Mesothelial cell of epicardium (in vitro differentiated cells): ENCODE results near the gene FGGY. TPM values are rescaled to one million over a fixed set of nuclear protein-coding genes. Genes with fewer than 3 reads are reported as not detected.

Experiments
- DNase-seq, 2 experiments: peaks; one replicate each; pipeline ENCODE4 v3.0.0; 2021; ENCODE audit warnings: low spot score in 2 of 2; ENCODE audit not compliant: unreplicated experiment in 2 of 2
- H3K27ac Mint-ChIP-seq: 2 replicates; pipeline ENCODE4 v1.8.0; 2021; ENCODE audit warnings: mixed read lengths
- H3K27me3 Mint-ChIP-seq: 2 replicates; pipeline ENCODE4 v1.8.0; 2021; ENCODE audit warnings: low read depth, mixed read lengths
- H3K36me3 Mint-ChIP-seq: 2 replicates; pipeline ENCODE4 v1.8.0; 2021; ENCODE audit warnings: mixed read lengths
- H3K4me1 Mint-ChIP-seq: 2 replicates; pipeline ENCODE4 v1.8.0; 2021; ENCODE audit warnings: mixed read lengths
- H3K4me3 Mint-ChIP-seq: 2 replicates; pipeline ENCODE4 v1.8.0; 2021; ENCODE audit warnings: mild to moderate bottlenecking, moderate library complexity, mixed read lengths
- H3K9me3 Mint-ChIP-seq: 2 replicates; pipeline ENCODE4 v1.8.0; 2021; ENCODE audit warnings: mixed read lengths
- CTCF ChIP-seq: fragments of 200-600 bp; sonication (generic); IDR thresholded peaks from one replicate; pipeline ENCODE4 v1.5.0; 2021; ENCODE audit warnings: antibody characterized with exemption; ENCODE audit not compliant: unreplicated experiment
- total RNA-seq: library from RNA; stranded (reverse); gene quantifications from 3 replicates; pipeline ENCODE4 v1.2.1, GENCODE V29; 2021

FGGY gene
- total RNA-seq, 1 donor from 2014 or later, result 21.8 TPM

GRCh38 chr1:59332983-59333382 is 36.1 kb downstream of the FGGY start:
- Mint-ChIP-seq H3K36me3 (peaks cover 10% of the 10 kb centered on the region), H3K27ac (no peak overlapping the region), H3K4me3 (no peak overlapping the region), H3K9me3 (peaks cover 9% of the 10 kb centered on the region), H3K4me1 (peaks cover 9% of the 10 kb centered on the region), H3K27me3 (no peaks in the 10 kb centered on the region)
- DNase-seq, result no peak
- TF ChIP-seq CTCF, result no peak

- no peak overlapping the region for H3K27ac Mint-ChIP-seq
- H3K36me3 Mint-ChIP-seq, result peaks cover 11% of the 10 kb centered on the region
- TF ChIP-seq CTCF, result no peak
- H3K9me3 Mint-ChIP-seq, result peaks cover 10% of the 10 kb centered on the region
- H3K4me3 Mint-ChIP-seq, result no peak overlapping the region
- peaks cover 9% of the 10 kb centered on the region for H3K4me1 Mint-ChIP-seq
- H3K27me3 Mint-ChIP-seq, result no peaks in the 10 kb centered on the region
- DNase-seq, result no peak
These were observed 36.9 kb downstream of the FGGY start for GRCh38 chr1:59333626-59334277.

GRCh38 chr1:59340411-59341307 is 43.8 kb downstream of the FGGY start:
- Mint-ChIP-seq H3K36me3 (peaks cover 11% of the 10 kb centered on the region), H3K27ac (no peak overlapping the region), H3K9me3 (peaks cover 10% of the 10 kb centered on the region), H3K4me1 (peaks cover 2% of the 10 kb centered on the region), H3K4me3 (no peak overlapping the region), H3K27me3 (no peaks in the 10 kb centered on the region)
- no peak for TF ChIP-seq CTCF
- no peak for DNase-seq

GRCh38 chr1:59342801-59343575 is 46.1 kb downstream of the FGGY start:
- Mint-ChIP-seq H3K36me3 (peaks cover under 1% of the 10 kb centered on the region), H3K4me3 (no peak overlapping the region), H3K27ac (no peak overlapping the region), H3K9me3 (peaks cover 1% of the 10 kb centered on the region), H3K27me3 (no peaks in the 10 kb centered on the region), H3K4me1 (peaks cover 2% of the 10 kb centered on the region)
- TF ChIP-seq CTCF, result no peak
- DNase-seq, result no peak

GRCh38 chr1:59343576-59343840 is 46.6 kb downstream of the FGGY start:
- no peaks in the 10 kb centered on the region for H3K27me3 Mint-ChIP-seq
- TF ChIP-seq CTCF, result no peak
- H3K9me3 Mint-ChIP-seq, result no peaks in the 10 kb centered on the region
- no peak overlapping the region for H3K27ac Mint-ChIP-seq
- no peak for DNase-seq
- H3K36me3 Mint-ChIP-seq, result no peaks in the 10 kb centered on the region
- no peak overlapping the region for H3K4me3 Mint-ChIP-seq
- H3K4me1 Mint-ChIP-seq, result peaks cover 2% of the 10 kb centered on the region
